OCI-LY3 (cell line): ENCODE results near the gene SPOCK1.
"Not testable (repeated sequence)": the region's sequence is repeated elsewhere in the genome, so short reads cannot be mapped to it uniquely, and the experiment has no call there.

Source experiments
- H2AFZ ChIP-seq: fragments of 200-600, 300-600 bp; shearing (Covaris generic); 2 replicates; pipeline ENCODE4 v1.6.0; 2014; ENCODE audit warnings: antibody characterized with exemption, low read depth, low read length
- H3K27ac ChIP-seq: fragments of 200-600, 300-600 bp; sonication (generic); 2 replicates; pipeline ENCODE4 v1.5.1; 2014; ENCODE audit warnings: mild to moderate bottlenecking, low read length, moderate library complexity, mixed read lengths
- H3K27me3 ChIP-seq: fragments of 200-600, 300-600 bp; sonication (generic); 2 replicates; pipeline ENCODE4 v1.6.1; 2014; ENCODE audit warnings: low read depth, low read length, mixed read lengths
- H3K36me3 ChIP-seq: fragments of 200-600, 300-600 bp; sonication (generic); replicated peaks from 2 replicates; pipeline ENCODE3; 2014; ENCODE audit warnings: low read depth, low read length, mixed read lengths
- H3K4me1 ChIP-seq: fragments of 300-600, 200-600 bp; sonication (generic); 2 replicates; pipeline ENCODE4 v1.6.1; 2014; ENCODE audit warnings: low read length, mixed read lengths
- H3K4me2 ChIP-seq: fragments of 200-600, 300-600 bp; sonication (generic); 2 replicates; pipeline ENCODE4 v1.6.1; 2014; ENCODE audit warnings: low read length, mixed read lengths
- H3K4me3 ChIP-seq: fragments of 300-600, 200-600 bp; sonication (generic); 2 replicates; pipeline ENCODE4 v1.5.1; 2014; ENCODE audit warnings: antibody characterized with exemption, mild to moderate bottlenecking, low read length, moderate library complexity
- H3K79me2 ChIP-seq: fragments of 300-600, 200-600 bp; shearing (Covaris generic); 2 replicates; pipeline ENCODE4 v1.6.1; 2014; ENCODE audit warnings: mild to moderate bottlenecking, low read length, mixed read lengths
- H3K9ac ChIP-seq: fragments of 300-600, 200-600 bp; shearing (Covaris generic); 2 replicates; pipeline ENCODE4 v1.6.0; 2014; ENCODE audit warnings: mild to moderate bottlenecking, low read length, moderate library complexity
- H3K9me3 ChIP-seq: fragments of 200-600, 300-600 bp; shearing (Covaris generic); 2 replicates; pipeline ENCODE4 v1.6.1; 2014; ENCODE audit warnings: low read length, mixed read lengths; ENCODE audit not compliant: insufficient read depth
- H4K20me1 ChIP-seq: fragments of 200-600, 300-600 bp; sonication (generic); 2 replicates; pipeline ENCODE4 v1.6.1; 2016; ENCODE audit warnings: low read length, mixed read lengths; ENCODE audit not compliant: insufficient read depth
- EZH2phosphoT487 ChIP-seq: fragments of 200-600 bp; shearing (Covaris generic); IDR thresholded peaks from 2 replicates; pipeline ENCODE4 v1.6.1; 2018; ENCODE audit warnings: antibody characterized with exemption, mixed run types, low read depth
- TF ChIP-seq, protein P1 (sequence below): fragments of 200-600, 300-600 bp; sonication (generic); IDR thresholded peaks from 2 replicates; pipeline ENCODE4 v1.5.1; 2014; ENCODE audit warnings: antibody characterized with exemption, low read length, low read depth

Gene SPOCK1

GRCh38 chr5:137498736-137499505 is at the start of gene SPOCK1:
SPOCK1 (minus strand) TSS chr5:137499326.
- no peak within 1 kb of the TSS for H3K27ac ChIP-seq
- H3K9ac ChIP-seq = no peak within 1 kb of the TSS
- TF ChIP-seq, protein P1, sequence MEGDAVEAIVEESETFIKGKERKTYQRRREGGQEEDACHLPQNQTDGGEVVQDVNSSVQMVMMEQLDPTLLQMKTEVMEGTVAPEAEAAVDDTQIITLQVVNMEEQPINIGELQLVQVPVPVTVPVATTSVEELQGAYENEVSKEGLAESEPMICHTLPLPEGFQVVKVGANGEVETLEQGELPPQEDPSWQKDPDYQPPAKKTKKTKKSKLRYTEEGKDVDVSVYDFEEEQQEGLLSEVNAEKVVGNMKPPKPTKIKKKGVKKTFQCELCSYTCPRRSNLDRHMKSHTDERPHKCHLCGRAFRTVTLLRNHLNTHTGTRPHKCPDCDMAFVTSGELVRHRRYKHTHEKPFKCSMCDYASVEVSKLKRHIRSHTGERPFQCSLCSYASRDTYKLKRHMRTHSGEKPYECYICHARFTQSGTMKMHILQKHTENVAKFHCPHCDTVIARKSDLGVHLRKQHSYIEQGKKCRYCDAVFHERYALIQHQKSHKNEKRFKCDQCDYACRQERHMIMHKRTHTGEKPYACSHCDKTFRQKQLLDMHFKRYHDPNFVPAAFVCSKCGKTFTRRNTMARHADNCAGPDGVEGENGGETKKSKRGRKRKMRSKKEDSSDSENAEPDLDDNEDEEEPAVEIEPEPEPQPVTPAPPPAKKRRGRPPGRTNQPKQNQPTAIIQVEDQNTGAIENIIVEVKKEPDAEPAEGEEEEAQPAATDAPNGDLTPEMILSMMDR = no peak
- no peak for TF ChIP-seq EZH2phosphoT487
- H4K20me1 ChIP-seq = no peaks in the 10 kb centered on the region
- no peaks in the 10 kb centered on the region for H3K9me3 ChIP-seq
- no peaks in the 10 kb centered on the region for H3K36me3 ChIP-seq
- H3K4me3 ChIP-seq = no peak within 1 kb of the TSS
- H3K27me3 ChIP-seq = no peaks in the 10 kb centered on the region
- no peaks in the 10 kb centered on the region for H3K79me2 ChIP-seq
- no peak within 1 kb of the TSS for H3K4me2 ChIP-seq
- no peaks in the 10 kb centered on the region for H3K4me1 ChIP-seq
- H2AFZ ChIP-seq = no peak within 1 kb of the TSS

- no peak for TF ChIP-seq EZH2phosphoT487
- TF ChIP-seq, protein P1 = no peak
- peaks cover 3% of the 10 kb centered on the region; the same call in 1 of the 2 replicates for H3K27me3 ChIP-seq
- no peaks in the 10 kb centered on the region for H4K20me1 ChIP-seq
- H3K9ac ChIP-seq = no peak overlapping the region
- no peak overlapping the region for H3K4me3 ChIP-seq
- no peaks in the 10 kb centered on the region for H3K4me1 ChIP-seq
- H3K4me2 ChIP-seq = no peak overlapping the region
- no peaks in the 10 kb centered on the region for H3K79me2 ChIP-seq
- no peaks in the 10 kb centered on the region for H3K36me3 ChIP-seq
- no peak overlapping the region for H3K27ac ChIP-seq
- no peak overlapping the region for H2AFZ ChIP-seq
- H3K9me3 ChIP-seq = no peaks in the 10 kb centered on the region
Measured at GRCh38 chr5:137545956-137546355, 46.8 kb upstream of the SPOCK1 start.

- not testable (repeated sequence) for H3K79me2 ChIP-seq, H3K27ac ChIP-seq, H2AFZ ChIP-seq, H3K9ac ChIP-seq, H3K9me3 ChIP-seq, H3K4me3 ChIP-seq, H3K36me3 ChIP-seq, H3K4me1 ChIP-seq, H3K27me3 ChIP-seq, H4K20me1 ChIP-seq, H3K4me2 ChIP-seq
Measured at GRCh38 chr5:137535449-137535848, 36.3 kb upstream of the SPOCK1 start.

DNA sequence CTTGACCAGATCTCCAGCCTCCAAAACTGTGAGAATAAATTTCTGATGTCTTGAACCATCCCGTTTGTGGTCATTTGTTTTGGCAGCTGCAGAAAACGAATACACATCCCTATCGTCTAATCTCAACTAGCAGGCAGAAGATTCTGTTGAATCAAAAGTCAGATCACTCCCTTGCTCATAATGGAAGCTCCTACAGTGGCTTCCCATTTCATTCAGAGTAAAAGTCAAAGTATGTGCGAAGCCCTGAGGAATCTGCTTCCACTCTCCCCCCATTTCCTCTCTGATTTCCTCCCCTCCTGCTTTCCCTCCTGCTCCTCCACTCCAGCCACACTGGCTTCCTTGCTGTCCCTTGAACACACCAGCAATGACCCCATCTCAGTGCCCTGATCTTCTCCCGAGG is 34.8 kb upstream of the SPOCK1 start:
- Histone ChIP-seq H4K20me1 (no peaks in the 10 kb centered on the region), H3K79me2 (no peaks in the 10 kb centered on the region), H3K4me2 (no peak overlapping the region), H3K27ac (no peak overlapping the region), H2AFZ (no peak overlapping the region), H3K9ac (no peak overlapping the region), H3K4me3 (no peak overlapping the region), H3K9me3 (no peaks in the 10 kb centered on the region), H3K27me3 (no peaks in the 10 kb centered on the region), H3K36me3 (no peaks in the 10 kb centered on the region), H3K4me1 (no peaks in the 10 kb centered on the region)
- no peak for TF ChIP-seq EZH2phosphoT487
- TF ChIP-seq, protein P1 = no peak
